GM21619 (cell line): ENCODE results near the gene USP47.
A peak's percentile ranks its signal among the peaks of the same experiment; 100 is the strongest.

ENCODE experiments used
- ATAC-seq: cut with Tn5 transposase; IDR thresholded peaks from one replicate; pipeline ENCODE4 v1.9.1; 2021; ENCODE audit not compliant: unreplicated experiment

The USP47 gene

GRCh38 chr11:11865449-11865848 lies 23.7 kb downstream of the USP47 start:
- no peak for ATAC-seq

- ATAC-seq = no peak
These were observed 24.4 kb downstream of the USP47 start for GRCh38 chr11:11866203-11866602.

GRCh38 chr11:11867720-11868119 lies 25.9 kb downstream of the USP47 start:
- ATAC-seq = no peak

- ATAC-seq = no peak
These were observed 30.2 kb downstream of the USP47 start for GRCh38 chr11:11871991-11872401.

GRCh38 chr11:11876458-11876857 lies 34.7 kb downstream of the USP47 start:
- no peak for ATAC-seq

GRCh38 chr11:11880179-11880578 lies 38.4 kb downstream of the USP47 start:
- no peak for ATAC-seq

- no peak for ATAC-seq
These were observed 40.8 kb downstream of the USP47 start for GRCh38 chr11:11882539-11882938.

GRCh38 chr11:11884351-11884750 lies 42.6 kb downstream of the USP47 start:
- no peak for ATAC-seq

- peak; percentile 96 for ATAC-seq
These were observed 43.2 kb downstream of the USP47 start for GRCh38 chr11:11884774-11885481.

- ATAC-seq = no peak
These were observed 52.7 kb downstream of the USP47 start for GRCh38 chr11:11894486-11894885.

GRCh38 chr11:11895672-11896071 lies 53.9 kb downstream of the USP47 start:
- ATAC-seq = no peak

- ATAC-seq = no peak
These were observed 56.9 kb downstream of the USP47 start for GRCh38 chr11:11898648-11899047.

GRCh38 chr11:11899401-11899800 lies 57.6 kb downstream of the USP47 start:
- ATAC-seq = no peak

- no peak for ATAC-seq
These were observed 60.2 kb downstream of the USP47 start for GRCh38 chr11:11901929-11902328.

GRCh38 chr11:11909727-11910126 lies 68.0 kb downstream of the USP47 start:
- no peak for ATAC-seq

- ATAC-seq = no peak
These were observed 68.8 kb downstream of the USP47 start for GRCh38 chr11:11910541-11910940.

GRCh38 chr11:11913395-11913794 lies 71.6 kb downstream of the USP47 start:
- ATAC-seq = no peak

GRCh38 chr11:11915625-11916024 lies 73.9 kb downstream of the USP47 start:
- no peak for ATAC-seq

GRCh38 chr11:11916981-11917399 lies 75.2 kb downstream of the USP47 start:
- ATAC-seq = no peak

GRCh38 chr11:11923828-11924227 lies 82.1 kb downstream of the USP47 start:
- no peak for ATAC-seq

GRCh38 chr11:11929920-11930319 lies 88.1 kb downstream of the USP47 start:
- no peak for ATAC-seq

GRCh38 chr11:11931461-11932055 lies 89.8 kb downstream of the USP47 start:
- ATAC-seq = no peak

- no peak for ATAC-seq
These were observed 93.8 kb downstream of the USP47 start for GRCh38 chr11:11935536-11935935.
